HTERT RPE-1 (cell line): ENCODE measurements around the gene ACP3.
"Not testable (repeated sequence)": the region's sequence is repeated elsewhere in the genome, so short reads cannot be mapped to it uniquely, and the experiment has no call there.

Experiments used
- in situ Hi-C: fragments of 300-500 bp; cut with MboI; formaldehyde crosslinking; loops from 4 replicates; pipeline ENCODE4 v1.14.3; 2020; ENCODE audit warnings: low sequenced_read_pairs

The ACP3 gene, protein sequence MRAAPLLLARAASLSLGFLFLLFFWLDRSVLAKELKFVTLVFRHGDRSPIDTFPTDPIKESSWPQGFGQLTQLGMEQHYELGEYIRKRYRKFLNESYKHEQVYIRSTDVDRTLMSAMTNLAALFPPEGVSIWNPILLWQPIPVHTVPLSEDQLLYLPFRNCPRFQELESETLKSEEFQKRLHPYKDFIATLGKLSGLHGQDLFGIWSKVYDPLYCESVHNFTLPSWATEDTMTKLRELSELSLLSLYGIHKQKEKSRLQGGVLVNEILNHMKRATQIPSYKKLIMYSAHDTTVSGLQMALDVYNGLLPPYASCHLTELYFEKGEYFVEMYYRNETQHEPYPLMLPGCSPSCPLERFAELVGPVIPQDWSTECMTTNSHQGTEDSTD

GRCh38 chr3:132317229-132317948, at the start of gene ACP3:
Gene ACP3 (plus strand): TSS chr3:132317407. CDS start chr3:132317457, 50 bp downstream.
- in situ Hi-C loops: no loop called here

DNA sequence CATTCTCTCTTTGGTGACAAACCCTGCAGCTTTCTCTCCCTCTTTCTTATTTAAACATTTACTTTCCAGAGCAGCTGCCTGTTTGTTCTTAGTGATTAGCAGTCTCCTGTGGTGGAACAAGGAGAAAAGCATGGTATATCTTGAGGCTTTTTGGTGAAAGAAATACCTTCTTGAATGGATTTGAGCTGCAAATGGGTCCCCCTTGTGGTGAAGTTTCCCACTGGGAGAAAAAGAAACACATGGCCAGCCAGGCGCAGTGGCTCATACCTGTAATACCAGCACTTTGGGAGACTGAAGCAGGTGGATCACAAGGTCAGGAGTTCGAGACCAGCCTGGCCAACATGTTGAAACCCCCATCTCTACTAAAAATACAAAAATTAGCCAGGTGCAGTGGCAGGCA, 48.3 kb upstream of the ACP3 start:
- in situ Hi-C loops: no loop called here

GRCh38 chr3:132273036-132273435, 44.2 kb upstream of the ACP3 start:
- in situ Hi-C loops: no loop called here

- in situ Hi-C loops: no loop called here
Measured at GRCh38 chr3:132276228-132276906, 40.8 kb upstream of the ACP3 start.

GRCh38 chr3:132279030-132279429, 38.2 kb upstream of the ACP3 start:
- in situ Hi-C loops: no loop called here

GRCh38 chr3:132283440-132283839, 33.8 kb upstream of the ACP3 start:
- in situ Hi-C loops: no loop called here

DNA sequence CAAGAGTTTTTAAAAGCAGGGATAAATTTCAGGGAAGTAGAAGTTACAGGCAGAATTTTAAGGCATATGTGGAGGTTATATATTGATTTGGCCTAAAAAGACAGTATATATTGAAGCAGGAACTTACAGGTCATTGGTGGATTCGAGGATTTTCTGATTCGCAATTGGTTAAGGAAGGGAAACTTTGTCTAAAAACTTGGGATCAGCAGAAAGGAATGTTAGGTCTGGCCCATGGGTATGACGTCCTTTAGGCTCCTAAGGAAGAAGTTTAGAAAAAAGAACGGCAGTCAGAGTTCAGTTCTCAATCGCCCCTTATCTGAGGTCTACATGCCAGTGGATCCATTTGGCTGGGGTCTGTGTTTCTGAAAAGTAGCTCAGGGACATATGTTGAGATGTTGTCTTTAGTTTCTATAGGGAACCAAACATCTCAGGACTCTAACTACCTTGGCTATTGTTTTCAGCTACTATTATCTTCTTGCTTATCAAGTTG, 33.2 kb upstream of the ACP3 start:
- in situ Hi-C loops: no loop called here

DNA sequence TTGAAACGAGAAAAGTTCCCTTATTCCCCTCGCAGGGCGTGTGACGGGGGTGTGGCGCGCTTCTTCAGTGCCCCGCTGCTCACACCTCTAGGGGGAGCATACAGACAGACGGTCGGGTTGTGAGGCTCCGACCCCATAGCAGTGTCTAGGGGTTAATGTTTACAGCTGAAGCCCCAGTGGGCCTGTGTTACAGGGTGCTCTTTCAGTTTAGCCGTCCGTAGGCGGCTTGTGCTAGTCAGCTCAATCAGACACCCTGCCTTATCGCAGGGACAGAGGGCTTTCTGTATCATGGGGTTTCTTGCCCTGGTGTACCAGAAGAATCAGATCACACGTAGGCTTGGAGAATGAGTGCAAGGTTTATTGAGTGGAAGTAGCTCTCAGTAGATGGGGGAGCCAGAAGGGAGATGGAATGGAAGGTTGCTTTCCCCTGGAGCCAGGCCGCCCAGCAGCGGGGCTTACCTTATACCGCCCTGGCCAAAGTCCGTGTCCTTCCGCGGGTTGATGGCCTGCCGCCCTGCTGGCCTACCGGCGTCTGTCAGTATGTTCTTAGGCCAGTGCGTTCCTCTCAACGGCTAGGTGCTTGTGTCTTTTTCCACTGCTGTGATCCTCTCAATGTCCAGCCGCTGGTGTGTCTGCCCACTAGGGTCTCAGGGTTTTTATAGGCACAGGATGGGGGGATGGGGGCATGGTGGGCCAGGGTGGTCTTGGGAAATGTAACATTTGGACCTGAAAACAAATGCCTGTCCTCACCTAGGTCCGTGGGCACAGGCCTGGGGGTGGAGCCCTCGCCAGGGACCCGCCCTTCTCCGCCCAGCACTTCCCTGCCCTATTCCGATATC, 32.2 kb upstream of the ACP3 start:
- in situ Hi-C loops: no loop called here

DNA sequence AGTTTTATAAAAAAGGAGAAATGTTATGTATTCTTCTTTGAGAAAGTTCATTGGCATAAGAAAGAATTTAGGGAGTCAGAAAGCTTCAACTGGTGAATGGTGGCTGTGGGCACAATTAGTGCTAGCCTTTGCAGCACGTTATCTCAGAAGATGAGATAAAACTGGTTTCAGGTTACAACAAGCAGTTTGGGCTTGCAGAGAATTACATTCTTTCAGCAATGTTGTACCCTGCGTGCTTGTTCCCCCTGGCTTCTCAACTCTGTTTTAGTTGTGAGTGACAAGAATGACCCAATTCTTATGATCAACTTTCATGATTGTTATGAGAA, 31.6 kb upstream of the ACP3 start:
- in situ Hi-C loops: no loop called here

DNA sequence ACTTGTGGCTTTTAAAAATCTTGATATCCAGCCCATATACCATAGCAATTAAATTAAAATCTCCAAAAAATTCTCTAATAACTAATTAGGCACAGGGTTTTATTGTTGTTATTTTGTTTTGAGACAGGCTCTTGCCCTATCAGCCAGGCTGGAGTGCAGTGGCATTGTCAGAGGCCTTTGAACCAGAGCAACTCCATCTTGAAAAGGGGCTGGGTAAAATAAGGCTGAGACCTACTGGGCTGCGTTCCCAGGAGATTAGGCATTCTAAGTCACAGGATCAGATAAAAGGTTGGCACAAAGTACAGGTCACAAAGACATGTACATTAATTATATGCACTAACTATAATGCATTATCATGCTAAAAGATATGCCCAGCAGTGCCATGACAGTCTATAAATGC, 31.2 kb upstream of the ACP3 start:
- in situ Hi-C loops: no loop called here

- in situ Hi-C loops: no loop called here
Measured at GRCh38 chr3:132288357-132288756, 28.9 kb upstream of the ACP3 start.

DNA sequence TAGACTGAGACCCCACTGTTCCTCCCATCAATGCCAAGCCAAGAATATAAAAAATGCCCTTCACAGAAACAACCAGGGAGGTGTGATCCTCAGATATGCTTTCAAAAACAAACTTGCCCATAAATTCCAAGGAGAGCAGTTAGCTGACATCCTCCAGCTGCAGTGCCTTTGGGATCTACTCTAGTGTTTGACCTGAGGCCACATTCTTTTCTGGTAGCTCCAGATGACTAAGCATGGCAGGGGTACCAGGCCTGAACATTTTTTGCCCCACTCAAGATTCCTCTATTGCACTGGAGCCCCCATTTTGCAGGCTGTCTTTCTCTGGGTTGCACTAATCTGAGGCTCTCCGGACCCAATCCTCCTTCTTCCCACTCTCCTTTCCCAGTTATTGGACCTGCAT, 27.9 kb upstream of the ACP3 start:
- in situ Hi-C loops: no loop called here

DNA sequence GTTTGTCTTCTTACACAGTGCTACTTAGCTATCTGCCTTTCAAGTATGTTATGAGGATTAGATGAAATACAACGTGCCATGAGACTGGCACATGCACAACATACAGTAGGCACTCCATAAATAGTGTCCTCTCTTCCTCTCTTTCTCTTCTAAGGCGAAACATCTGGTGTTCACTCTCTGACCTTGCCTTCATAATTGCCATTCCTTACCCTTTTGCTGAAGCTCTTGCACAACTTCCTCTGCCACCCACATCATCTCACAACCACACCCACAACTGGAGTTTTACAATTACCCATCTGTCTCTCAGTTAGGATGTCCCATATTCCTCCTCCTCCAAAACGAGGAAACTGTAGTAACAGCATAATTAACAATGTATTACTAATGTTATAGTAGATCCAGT, 26.4 kb upstream of the ACP3 start:
- in situ Hi-C loops: no loop called here

- in situ Hi-C loops: no loop called here
Measured at GRCh38 chr3:132292042-132292441, 25.2 kb upstream of the ACP3 start.

DNA sequence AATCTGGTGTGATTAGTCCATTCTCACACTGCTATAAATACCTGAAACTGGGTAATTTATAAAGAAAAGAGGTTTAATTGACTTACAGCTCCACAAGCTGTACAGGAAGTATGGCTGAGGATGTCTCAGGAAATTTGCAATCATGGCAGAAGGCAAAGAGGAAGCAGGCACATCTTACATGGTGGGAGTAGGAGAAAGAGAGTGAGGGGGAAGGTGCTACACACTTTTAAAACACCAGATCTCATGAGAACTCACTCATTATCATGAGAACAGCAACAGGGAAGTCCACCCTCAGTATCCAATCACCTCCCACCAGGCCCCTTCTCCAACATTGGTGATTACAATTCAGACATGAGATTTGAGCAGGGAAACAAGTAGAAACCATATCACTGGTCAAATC, 24.0 kb upstream of the ACP3 start:
- in situ Hi-C loops: no loop called here

DNA sequence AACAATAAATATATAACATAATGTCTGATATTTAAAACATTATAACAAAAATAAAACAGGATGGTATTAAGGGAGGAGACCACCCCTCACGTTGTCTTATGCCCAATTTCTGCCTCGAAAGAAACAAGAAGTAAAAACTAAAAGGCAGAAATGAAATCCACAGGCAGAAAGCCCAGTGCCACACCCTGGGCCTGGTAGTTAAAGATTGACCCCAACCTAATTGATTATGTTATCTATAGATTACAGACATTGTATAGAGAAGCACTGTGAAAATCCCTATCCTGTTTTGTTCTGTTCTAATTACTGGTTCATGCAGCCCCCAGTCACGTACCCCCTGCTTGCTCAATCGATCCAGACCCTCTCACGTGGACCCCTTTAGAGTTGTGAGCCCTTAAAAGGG, 22.3 kb upstream of the ACP3 start:
- in situ Hi-C loops: no loop called here

GRCh38 chr3:132303336-132304201, 13.6 kb upstream of the ACP3 start:
- in situ Hi-C loops: not testable (repeated sequence)

GRCh38 chr3:132304351-132304750, 12.9 kb upstream of the ACP3 start:
- in situ Hi-C loops: not testable (repeated sequence)

DNA sequence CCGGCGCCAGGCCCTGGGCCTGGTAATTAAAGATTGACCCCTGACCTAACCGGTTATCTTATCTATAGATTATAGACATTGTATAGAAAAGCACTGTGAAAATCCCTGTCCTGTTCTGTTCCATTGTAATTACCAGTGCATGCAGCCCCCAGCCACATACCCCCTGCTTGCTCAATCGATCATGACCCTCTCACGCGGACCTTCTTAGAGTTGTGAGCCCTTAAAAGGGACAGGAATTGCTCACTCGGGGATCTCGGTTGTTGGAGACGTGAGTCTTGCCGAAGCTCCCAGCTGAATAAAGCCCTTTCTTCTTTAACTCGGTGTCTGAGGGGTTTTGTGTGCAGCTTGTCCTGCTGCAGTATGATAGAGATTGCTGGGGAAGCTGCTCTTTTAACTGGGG, 7.2 kb upstream of the ACP3 start:
- in situ Hi-C loops: not testable (repeated sequence)

- in situ Hi-C loops: no loop called here
Measured at GRCh38 chr3:132311316-132311715, 5.9 kb upstream of the ACP3 start.
